ENCODE data around the gene FETUB. TPM values are rescaled to one million over a fixed set of nuclear protein-coding genes. Genes with fewer than 3 reads are reported as not detected.

Gene FETUB
- total and polyA plus RNA-seq, 2 of the 4 experiments (the other 2 are of a cell fraction), result not detected

DNA sequence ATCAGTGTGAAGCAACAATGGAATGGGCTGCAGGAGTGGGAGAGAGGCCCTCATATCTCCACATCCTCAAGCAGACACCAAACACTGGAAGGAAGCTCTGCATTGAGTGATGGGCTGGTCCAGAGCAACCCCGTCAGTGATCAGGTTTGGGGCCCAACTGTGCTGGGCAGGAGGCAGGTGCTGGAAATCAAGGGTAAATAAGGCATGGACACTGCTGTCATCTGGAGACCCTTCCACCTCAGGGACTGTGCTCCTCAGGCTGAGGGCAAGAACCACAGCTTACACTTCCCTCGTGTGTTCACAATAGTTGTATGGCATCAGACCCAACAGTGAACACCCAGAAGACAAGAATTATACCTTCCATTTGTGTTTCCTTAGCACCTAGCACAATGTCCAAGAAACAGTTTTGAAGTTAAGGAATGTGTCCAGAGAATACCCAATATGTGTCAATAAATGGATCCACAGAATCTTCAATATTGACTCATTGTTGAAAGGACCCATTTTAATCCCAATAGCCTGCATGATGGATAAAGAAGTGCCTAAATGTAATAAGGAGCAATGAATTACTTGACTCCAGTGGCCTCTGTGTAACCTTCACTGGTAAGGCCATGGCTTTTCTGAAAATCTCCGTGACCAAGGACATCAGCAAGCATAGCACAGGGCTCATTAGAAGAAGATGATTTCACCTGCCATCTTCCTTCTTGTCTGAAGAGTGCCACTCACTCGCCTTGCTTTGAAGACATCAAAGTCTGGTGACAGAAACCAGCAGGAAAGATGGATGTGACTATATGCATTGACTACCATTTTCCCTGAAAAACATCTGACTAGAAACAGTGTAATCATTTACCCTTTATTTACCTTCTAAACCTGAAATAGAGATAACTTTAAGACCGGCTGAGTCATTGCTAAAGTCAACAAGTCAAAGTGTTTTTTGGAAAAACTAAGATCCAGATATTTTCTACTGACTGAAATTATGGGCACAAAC is 34.3 kb upstream of the FETUB start:
- intact Hi-C loops (cut with micrococcal nuclease), result no loop called here
- BruUV-seq (replicated peaks), result no TSS peak
- POLR2A ChIA-PET (ENCODE audit: unreplicated experiment), result no interaction called here

More for the DNA sequence above, 34.3 kb upstream of the FETUB start:
- Histone ChIP-seq H3K18ac (ENCODE audit: low read depth, low read length) (no peak overlapping the region), H3K9me1 (ENCODE audit: insufficient read depth, low read length) (no peaks in the 10 kb centered on the region), H2AFZ (replicated peaks; ENCODE audit: low read length, poor library complexity) (no peak overlapping the region), H3K4me3 (ENCODE audit: insufficient read depth, low read depth, low read length) (no peak overlapping the region), H3K9me3 (ENCODE audit: control insufficient read depth, insufficient read depth, low read length) (no peaks in the 10 kb centered on the region), H3K56ac (ENCODE audit: extremely low read depth, insufficient read depth, low read length) (no peak overlapping the region), H4K5ac (ENCODE audit: low read depth, low read length) (no peak overlapping the region), H3K23ac (ENCODE audit: low read depth, low read length) (no peak overlapping the region), H2AK9ac (replicated peaks; ENCODE audit: low read depth, low read length, poor library complexity) (no peak overlapping the region), H4K8ac (ENCODE audit: low read depth in 2 of 2, low read length in 2 of 2) (no peak overlapping the region), H4K91ac (ENCODE audit: insufficient read depth, low read depth, low read length) (no peak overlapping the region), H2BK20ac (ENCODE audit: low read depth, low read length) (no peak overlapping the region), H2AK5ac (ENCODE audit: low read depth, low read length) (no peak overlapping the region), H3K27ac (ENCODE audit: insufficient read depth, low read length) (no peak overlapping the region), H3K14ac (replicated peaks; ENCODE audit: low read depth, low read length) (no peak overlapping the region), H3K36me3 (ENCODE audit: control insufficient read depth, insufficient read depth, low read length) (no peaks in the 10 kb centered on the region), H4K20me1 (ENCODE audit: insufficient read depth, low read length) (no peaks in the 10 kb centered on the region), H3K27me3 (ENCODE audit: control insufficient read depth, insufficient read depth, low read length) (peaks cover 9% of the 10 kb centered on the region), H2BK15ac (ENCODE audit: low read depth, low read length) (no peak overlapping the region), H2BK5ac (ENCODE audit: low read depth, low read length, poor library complexity, severe bottlenecking) (no peak overlapping the region), H2BK120ac (ENCODE audit: low read depth, low read length) (no peak overlapping the region), H3K9ac (ENCODE audit: low read depth, low read length) (no peak overlapping the region), H3K79me1 (ENCODE audit: low read depth in 1 of 2, low read length in 2 of 2) (no peaks in the 10 kb centered on the region), H3K4ac (ENCODE audit: low read depth, low read length) (no peak overlapping the region), H3K4me2 (ENCODE audit: low read depth, low read length) (no peak overlapping the region), H3K4me1 (ENCODE audit: control insufficient read depth, insufficient read depth, low read length) (no peaks in the 10 kb centered on the region)
- in situ Hi-C loops (cut with MboI; ENCODE audit: low sequenced_read_pairs), result no loop called here
- dilution Hi-C loops (cut with HindIII; ENCODE audit: low sequenced_read_pairs, unreplicated experiment), result no loop called here
- DNase-seq, result no peak
- TF ChIP-seq POLR2A (IDR thresholded peaks at IDR 0.05; ENCODE audit: low read depth, low read length) (no peak), MAZ (IDR thresholded peaks at IDR 0.05; ENCODE audit: borderline replicate concordance, low read depth, low read length) (no peak), NFE2L2 (IDR thresholded peaks at IDR 0.05; ENCODE audit: low read depth, low read length) (no peak), CEBPB (IDR thresholded peaks at IDR 0.05; ENCODE audit: low read depth, low read length) (no peak)
- TF ChIP-seq, protein P1, sequence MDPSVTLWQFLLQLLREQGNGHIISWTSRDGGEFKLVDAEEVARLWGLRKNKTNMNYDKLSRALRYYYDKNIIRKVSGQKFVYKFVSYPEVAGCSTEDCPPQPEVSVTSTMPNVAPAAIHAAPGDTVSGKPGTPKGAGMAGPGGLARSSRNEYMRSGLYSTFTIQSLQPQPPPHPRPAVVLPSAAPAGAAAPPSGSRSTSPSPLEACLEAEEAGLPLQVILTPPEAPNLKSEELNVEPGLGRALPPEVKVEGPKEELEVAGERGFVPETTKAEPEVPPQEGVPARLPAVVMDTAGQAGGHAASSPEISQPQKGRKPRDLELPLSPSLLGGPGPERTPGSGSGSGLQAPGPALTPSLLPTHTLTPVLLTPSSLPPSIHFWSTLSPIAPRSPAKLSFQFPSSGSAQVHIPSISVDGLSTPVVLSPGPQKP (IDR thresholded peaks at IDR 0.05; ENCODE audit: borderline replicate concordance, low read depth, low read length), result no peak
- CTCF ChIA-PET, result no interaction called here
- 80% methylated on average over 2 of the region's 5 CpGs; no CpG with 5 or more reads in 1 of the 2 experiments for WGBS, 2 experiments (ENCODE audit: extremely low coverage in 2 of 2, insufficient read length in 1 of 2)
- ATAC-seq (ENCODE audit: low read depth), result no peak

All from IMR-90 (cell line).